Endothelial cell of coronary artery (primary cell): ENCODE measurements around the gene JUN. TPM values are rescaled to one million over a fixed set of nuclear protein-coding genes. Genes with fewer than 3 reads are reported as not detected.

Experiments
- total RNA-seq: library from RNA; depleted of rRNA; stranded (reverse); fragments of >200 nt; gene quantifications from 2 replicates; pipeline ENCODE4 v1.2.3, GENCODE V29; 2014

JUN gene
- total RNA-seq, result 111 and 151 TPM in 2 replicates

GRCh38 chr1:58783993-58784757, at the start of gene JUN:
Gene JUN, minus strand, starts transcription at chr1:58784047. Its CDS starts 977 bp downstream, at chr1:58783070.

Other genes starting within 250 kb of the JUN start
- 9.6 and 22.5 TPM in 2 replicates for gene OMA1, start 237.3 kb downstream of the JUN start, total RNA-seq
- gene TACSTD2, start 206.8 kb downstream of the JUN start, total RNA-seq, result 0.18 and 13.5 TPM in 2 replicates
- 18.6 and 21.0 TPM in 2 replicates for gene MYSM1, start 84.0 kb downstream of the JUN start, total RNA-seq